Renal cortex interstitium (tissue), 15 donors: ENCODE measurements around the gene G6PC1. TPM values are rescaled to one million over a fixed set of nuclear protein-coding genes. Genes with fewer than 3 reads are reported as not detected.
"Not testable (repeated sequence)": the region's sequence is repeated elsewhere in the genome, so short reads cannot be mapped to it uniquely, and the experiment has no call there.

Experiments used
- DNase-seq, 11 donors: peaks; one replicate each; pipeline ENCODE4 v3.0.0-alpha.2; 2013; ENCODE audit warnings: low read depth in 9 of 11, low spot score in 4 of 11; ENCODE audit errors: extremely low read depth in 1 of 11
- long read RNA-seq, 16 experiments: transcript quantifications; one replicate each; lab custom pipeline, GENCODE V29; 2026
- polyA plus RNA-seq, 3 donors: library from polyadenylated mRNA; unstranded; fragments of 120-200 nt; gene quantifications; one replicate each; pipeline ENCODE4 v1.2.1, GENCODE V29; 2013; ENCODE audit not compliant: insufficient read length in 3 of 3

The G6PC1 gene
- polyA plus RNA-seq, result 1 to 10 TPM; 6.2 to 9.6 (median 9.5) TPM
- long read RNA-seq, donor 1, result 0 reads
- long read RNA-seq, donor 2, partial matches to known transcripts, result 0 of 3 reads
- long read RNA-seq, donor 2, other reads (novel, unspliced or antisense), result 0 of 3 reads
- long read RNA-seq, donor 3, partial matches to known transcripts, result 0 of 2 reads
- long read RNA-seq, donor 3, other reads (novel, unspliced or antisense), result 0 of 2 reads
- long read RNA-seq, donor 4, result 0 reads
- long read RNA-seq, donor 5, result 0 reads
- long read RNA-seq, donor 6, partial matches to known transcripts, result 14 of 14 reads
- long read RNA-seq, donor 6, other reads (novel, unspliced or antisense), result 0 of 14 reads
- long read RNA-seq, donor 7, partial matches to known transcripts, result 28 of 29 reads
- long read RNA-seq, donor 7, other reads (novel, unspliced or antisense), result 0 of 29 reads
- long read RNA-seq, donor 8, result 0 reads
- long read RNA-seq, donor 9, partial matches to known transcripts, result 0 of 1 reads
- long read RNA-seq, donor 9, other reads (novel, unspliced or antisense), result 0 of 1 reads
- long read RNA-seq, donor 10, partial matches to known transcripts, result 8 of 9 reads
- long read RNA-seq, donor 10, other reads (novel, unspliced or antisense), result 0 of 9 reads
- long read RNA-seq, donor 11, partial matches to known transcripts, result 0 of 1 reads
- long read RNA-seq, donor 11, other reads (novel, unspliced or antisense), result 0 of 1 reads
- long read RNA-seq, donor 12, result 0 reads
- long read RNA-seq, donor 13, result 0 reads
- long read RNA-seq, donor 14, result 0 reads
- long read RNA-seq, donor 15, result 0 reads
- long read RNA-seq, donor 16, partial matches to known transcripts, result 0 of 2 reads
- long read RNA-seq, donor 16, other reads (novel, unspliced or antisense), result 0 of 2 reads

- DNase-seq, result no peak
These were observed at the start of gene G6PC1 for GRCh38 chr17:42900460-42901331. G6PC1 (plus strand) TSS chr17:42900799; CDS start chr17:42900877, 78 bp downstream.

- DNase-seq, result no peak
These were observed 49.6 kb upstream of the G6PC1 start, which contains the start of gene AOC3 for GRCh38 chr17:42850954-42851353. AOC3 (plus strand) TSS chr17:42851199; CDS start chr17:42851344, 145 bp downstream.

GRCh38 chr17:42851371-42852240, 49.0 kb upstream of the G6PC1 start:
- DNase-seq, result not testable (repeated sequence)

DNA sequence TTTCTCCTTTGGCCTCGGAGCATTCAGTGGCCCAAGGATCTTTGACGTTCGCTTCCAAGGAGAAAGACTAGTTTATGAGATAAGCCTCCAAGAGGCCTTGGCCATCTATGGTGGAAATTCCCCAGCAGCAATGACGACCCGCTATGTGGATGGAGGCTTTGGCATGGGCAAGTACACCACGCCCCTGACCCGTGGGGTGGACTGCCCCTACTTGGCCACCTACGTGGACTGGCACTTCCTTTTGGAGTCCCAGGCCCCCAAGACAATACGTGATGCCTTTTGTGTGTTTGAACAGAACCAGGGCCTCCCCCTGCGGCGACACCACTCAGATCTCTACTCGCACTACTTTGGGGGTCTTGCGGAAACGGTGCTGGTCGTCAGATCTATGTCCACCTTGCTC, 48.2 kb upstream of the G6PC1 start:
- no peak for DNase-seq

- DNase-seq, result no peak
These were observed 47.6 kb upstream of the G6PC1 start for GRCh38 chr17:42853004-42853403.

DNA sequence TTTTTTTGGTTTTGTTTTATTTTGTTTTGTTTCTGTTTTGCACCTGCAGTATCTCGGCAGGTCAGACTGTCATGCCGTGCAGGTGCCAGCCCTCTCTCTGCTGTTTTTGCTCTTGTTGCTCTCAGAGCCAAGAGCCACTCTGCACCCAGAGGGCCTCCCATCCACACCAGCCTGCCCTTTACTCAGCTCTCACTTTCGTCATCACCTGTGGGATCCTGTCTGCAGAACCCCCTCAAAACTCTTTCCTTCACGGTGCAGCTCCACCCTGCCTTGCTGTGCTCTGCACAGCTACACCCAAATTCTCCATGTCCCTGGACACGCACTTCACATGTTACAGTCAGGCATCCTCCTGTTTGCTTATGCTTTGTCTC, 47.0 kb upstream of the G6PC1 start:
- no peak for DNase-seq

DNA sequence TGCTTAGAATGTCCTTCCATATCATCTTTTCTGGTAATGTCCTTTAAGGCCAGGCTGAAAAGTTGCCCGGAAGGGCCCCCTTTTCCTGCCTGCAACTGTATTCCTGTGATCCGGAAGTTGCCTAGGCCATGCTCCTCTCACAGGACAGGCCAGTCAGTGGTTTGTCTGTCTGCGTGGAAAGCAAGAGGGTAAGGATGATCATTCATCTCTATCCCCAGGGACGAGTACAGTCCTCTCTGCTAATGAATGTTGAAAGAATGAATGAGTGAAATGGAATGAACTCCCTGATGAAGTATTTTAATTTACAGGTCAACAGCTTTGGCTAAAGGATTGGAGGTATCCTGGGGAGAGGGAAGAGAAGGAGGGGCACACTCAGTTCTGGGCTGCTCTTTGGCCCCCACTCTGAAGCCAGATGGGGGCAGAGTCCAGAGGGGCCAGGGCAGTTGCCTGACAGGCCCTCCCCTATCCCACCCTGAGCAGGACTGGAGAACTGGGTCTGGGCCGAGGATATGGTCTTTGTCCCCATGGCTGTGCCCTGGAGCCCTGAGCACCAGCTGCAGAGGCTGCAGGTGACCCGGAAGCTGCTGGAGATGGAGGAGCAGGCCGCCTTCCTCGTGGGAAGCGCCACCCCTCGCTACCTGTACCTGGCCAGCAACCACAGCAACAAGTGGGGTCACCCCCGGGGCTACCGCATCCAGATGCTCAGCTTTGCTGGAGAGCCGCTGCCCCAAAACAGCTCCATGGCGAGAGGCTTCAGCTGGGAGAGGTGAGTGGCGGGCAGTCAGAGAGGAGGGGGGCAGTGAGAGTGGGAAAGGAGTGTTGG, 46.4 kb upstream of the G6PC1 start:
- DNase-seq, result no peak

DNA sequence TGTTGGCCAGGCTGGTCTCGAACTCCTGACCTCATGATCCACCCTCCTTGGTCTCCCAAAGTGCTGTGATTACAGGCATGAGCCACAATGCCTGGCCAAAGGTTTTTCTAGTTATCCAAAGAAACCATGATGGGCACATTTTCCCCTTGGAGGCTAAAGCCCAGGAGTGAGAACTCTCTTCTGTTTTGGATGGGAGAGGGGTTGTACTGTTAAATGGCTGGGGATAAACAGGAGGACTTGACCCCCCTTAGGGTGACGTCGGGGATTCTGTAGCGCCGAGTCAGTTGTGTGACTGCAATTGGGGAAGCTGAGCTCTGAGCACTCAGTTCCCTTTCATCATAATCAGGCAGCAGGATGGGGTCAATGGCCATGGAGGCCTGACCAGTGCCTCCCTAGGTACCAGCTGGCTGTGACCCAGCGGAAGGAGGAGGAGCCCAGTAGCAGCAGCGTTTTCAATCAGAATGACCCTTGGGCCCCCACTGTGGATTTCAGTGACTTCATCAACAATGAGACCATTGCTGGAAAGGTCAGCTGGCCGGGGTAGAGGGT, 45.5 kb upstream of the G6PC1 start:
- DNase-seq, result no peak

- DNase-seq, result not testable (repeated sequence)
These were observed 44.5 kb upstream of the G6PC1 start for GRCh38 chr17:42856093-42856492.

DNA sequence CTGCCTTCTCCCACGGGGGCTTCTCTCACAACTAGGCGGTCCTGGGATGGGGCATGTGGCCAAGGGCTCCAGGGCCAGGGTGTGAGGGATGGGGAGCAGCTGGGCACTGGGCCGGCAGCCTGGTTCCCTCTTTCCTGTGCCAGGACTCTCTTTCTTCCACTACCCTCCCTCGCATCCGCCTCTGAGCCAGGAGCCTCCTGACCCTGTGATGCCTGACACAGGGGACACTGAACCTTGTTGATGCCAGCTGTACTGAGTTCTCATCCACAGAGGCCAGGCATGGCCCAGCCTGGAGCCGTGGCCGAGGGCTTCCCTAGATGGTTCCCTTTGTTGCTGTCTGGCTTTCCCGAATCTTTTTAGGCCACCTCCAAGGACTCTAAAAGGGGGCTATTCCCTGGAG, 44.1 kb upstream of the G6PC1 start:
- DNase-seq, result not testable (repeated sequence)

DNA sequence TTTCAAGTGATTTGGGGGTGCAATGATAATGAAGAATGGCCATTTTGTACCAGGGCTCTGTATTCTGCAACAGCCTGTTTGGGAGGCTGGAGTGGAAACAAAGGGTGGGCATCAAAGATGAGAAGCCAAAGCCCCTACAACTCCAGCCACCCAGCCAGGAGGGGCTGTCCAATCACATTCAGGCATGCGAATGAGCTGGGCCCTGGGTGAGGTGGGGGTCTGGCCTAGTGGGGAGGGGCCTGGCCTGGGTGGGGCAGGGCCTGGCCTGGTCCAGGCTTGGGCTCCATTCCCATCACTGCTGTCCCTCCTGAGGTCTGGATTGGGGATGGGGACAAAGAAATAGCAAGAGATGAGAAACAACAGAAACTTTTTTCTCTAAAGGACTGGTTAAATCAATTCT, 43.2 kb upstream of the G6PC1 start:
- DNase-seq, result no peak

GRCh38 chr17:42865638-42866094, 34.9 kb upstream of the G6PC1 start:
- DNase-seq, result no peak

GRCh38 chr17:42866216-42866615, 34.4 kb upstream of the G6PC1 start:
- no peak for DNase-seq

GRCh38 chr17:42866631-42867575, 33.7 kb upstream of the G6PC1 start:
- DNase-seq, result no peak

- not testable (repeated sequence) for DNase-seq
These were observed 32.8 kb upstream of the G6PC1 start for GRCh38 chr17:42867694-42868261.

- no peak for DNase-seq
These were observed 32.3 kb upstream of the G6PC1 start for GRCh38 chr17:42868338-42868737.
